ENCODE measurements around the gene PLRG1.

PLRG1 gene

DNA sequence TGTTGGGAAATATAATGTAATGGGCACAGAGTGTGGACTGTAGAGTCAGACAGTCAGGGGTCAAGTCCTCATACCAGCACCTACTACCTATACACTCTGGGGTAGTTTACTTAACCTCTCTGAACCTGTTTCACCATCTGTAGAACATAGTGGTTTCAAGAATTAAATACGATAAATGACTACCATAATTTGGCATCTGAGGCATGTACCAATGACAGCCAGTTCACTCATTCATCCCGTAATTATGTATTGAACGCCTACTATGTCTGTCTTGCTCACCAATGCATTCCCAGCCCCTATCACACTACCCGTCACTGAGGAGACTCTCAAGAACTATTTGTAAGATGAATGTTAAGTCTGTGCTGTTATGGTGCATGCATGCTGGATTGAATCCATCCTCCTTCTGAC lies 10.6 kb upstream of the PLRG1 start:
- no peak overlapping the region for H3K4me3 ChIP-seq (ENCODE audit: low read depth, low read length)

GRCh38 chr4:154560419-154560801 lies 10.2 kb upstream of the PLRG1 start:
- TF ChIP-seq CTCF (IDR thresholded peaks at IDR 0.05; ENCODE audit: borderline replicate concordance, insufficient read depth, low read depth, low read length): no peak
- H3K4me3 ChIP-seq (ENCODE audit: low read depth, low read length): no peak overlapping the region

More for the DNA sequence above, 10.6 kb upstream of the PLRG1 start:
- no peak for TF ChIP-seq CTCF (IDR thresholded peaks at IDR 0.05; ENCODE audit: borderline replicate concordance, insufficient read depth, low read depth, low read length)

- no peak overlapping the region for H3K4me3 ChIP-seq (ENCODE audit: low read depth, low read length)
These were observed 9.6 kb upstream of the PLRG1 start for GRCh38 chr4:154559494-154560418.

GRCh38 chr4:154559141-154559493 lies 8.9 kb upstream of the PLRG1 start:
- no peak for TF ChIP-seq CTCF (IDR thresholded peaks at IDR 0.05; ENCODE audit: borderline replicate concordance, insufficient read depth, low read depth, low read length)
- no peak overlapping the region for H3K4me3 ChIP-seq (ENCODE audit: low read depth, low read length)

More at GRCh38 chr4:154559494-154560418, 9.6 kb upstream of the PLRG1 start:
- TF ChIP-seq CTCF (IDR thresholded peaks at IDR 0.05; ENCODE audit: borderline replicate concordance, insufficient read depth, low read depth, low read length): peak; percentile 42; the same call in 1 of the 2 replicates

DNA sequence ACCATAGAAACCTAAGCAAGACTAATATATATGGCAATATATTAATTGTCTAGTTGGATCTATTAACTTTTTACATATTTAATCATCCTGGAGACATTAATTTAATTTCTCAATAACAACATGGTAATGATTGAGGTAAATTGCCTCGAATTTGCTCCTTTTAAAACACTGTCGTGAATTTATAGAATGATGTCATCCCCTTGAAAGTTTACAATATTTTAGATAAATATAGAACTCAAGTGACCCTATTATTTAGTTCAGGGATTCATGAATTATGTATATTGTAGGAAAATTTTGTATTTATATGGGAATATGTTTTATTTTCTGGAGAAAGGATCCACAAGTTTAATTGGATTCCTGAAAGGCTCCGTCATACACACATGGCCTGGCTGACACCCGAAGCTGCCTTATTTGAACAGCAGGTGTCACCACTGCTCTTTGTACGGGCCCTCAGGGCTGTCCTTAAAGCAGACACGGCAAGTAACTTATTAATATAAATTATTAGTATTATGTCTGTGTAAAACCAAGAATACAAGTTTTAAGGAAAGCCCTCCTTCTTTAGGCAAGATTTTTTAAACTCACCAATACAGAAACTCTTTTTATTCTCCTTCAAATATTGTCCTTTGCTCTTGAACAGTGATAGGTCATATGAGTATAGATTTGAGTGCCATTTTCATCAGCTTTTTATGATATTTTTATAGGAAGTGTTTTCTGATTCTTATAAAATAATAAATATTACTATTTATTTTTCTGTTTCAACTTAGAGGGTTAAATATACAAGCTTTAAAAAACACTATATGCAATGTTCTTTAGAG lies 1.9 kb upstream of the PLRG1 start:
- no peak overlapping the region for H3K4me3 ChIP-seq (ENCODE audit: low read depth, low read length)
- peak; percentile 64 for TF ChIP-seq CTCF (IDR thresholded peaks at IDR 0.05; ENCODE audit: borderline replicate concordance, insufficient read depth, low read depth, low read length)

DNA sequence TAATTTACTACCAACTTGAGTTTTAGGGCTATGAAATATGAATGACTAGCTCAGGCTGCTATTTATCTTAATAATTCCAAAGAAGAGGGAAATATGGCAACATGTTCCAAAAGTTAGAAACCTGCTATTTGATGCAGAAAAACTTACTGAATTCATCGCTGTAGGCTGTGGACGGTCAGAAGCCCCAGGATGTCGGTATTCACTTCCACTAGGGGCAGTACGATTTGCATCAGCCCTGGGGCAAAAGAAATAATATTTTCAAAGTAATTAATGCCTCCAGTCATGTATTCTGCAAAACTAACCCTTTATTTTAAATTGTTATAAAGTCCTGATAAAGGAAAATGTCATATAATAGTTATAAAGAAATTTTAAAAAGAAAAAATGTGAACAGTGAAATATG lies 4.5 kb downstream of the PLRG1 start:
- TF ChIP-seq CTCF (IDR thresholded peaks at IDR 0.05; ENCODE audit: borderline replicate concordance, insufficient read depth, low read depth, low read length): 0 out of 2 replicates have a peak, but pooled peaks have one; percentile 8
- no peak overlapping the region for H3K4me3 ChIP-seq (ENCODE audit: low read depth, low read length)

Measured in GM12875 (cell line).